HuH-7.5 (cell line): Measurements from ENCODE around the gene WWTR1.

Experiments
- DNase-seq: peaks from one replicate; pipeline ENCODE4 v3.0.0; 2011; ENCODE audit warnings: low spot score

WWTR1 gene

GRCh38 chr3:149623824-149624223 lies 34.0 kb downstream of the WWTR1 start:
- no peak for DNase-seq

DNA sequence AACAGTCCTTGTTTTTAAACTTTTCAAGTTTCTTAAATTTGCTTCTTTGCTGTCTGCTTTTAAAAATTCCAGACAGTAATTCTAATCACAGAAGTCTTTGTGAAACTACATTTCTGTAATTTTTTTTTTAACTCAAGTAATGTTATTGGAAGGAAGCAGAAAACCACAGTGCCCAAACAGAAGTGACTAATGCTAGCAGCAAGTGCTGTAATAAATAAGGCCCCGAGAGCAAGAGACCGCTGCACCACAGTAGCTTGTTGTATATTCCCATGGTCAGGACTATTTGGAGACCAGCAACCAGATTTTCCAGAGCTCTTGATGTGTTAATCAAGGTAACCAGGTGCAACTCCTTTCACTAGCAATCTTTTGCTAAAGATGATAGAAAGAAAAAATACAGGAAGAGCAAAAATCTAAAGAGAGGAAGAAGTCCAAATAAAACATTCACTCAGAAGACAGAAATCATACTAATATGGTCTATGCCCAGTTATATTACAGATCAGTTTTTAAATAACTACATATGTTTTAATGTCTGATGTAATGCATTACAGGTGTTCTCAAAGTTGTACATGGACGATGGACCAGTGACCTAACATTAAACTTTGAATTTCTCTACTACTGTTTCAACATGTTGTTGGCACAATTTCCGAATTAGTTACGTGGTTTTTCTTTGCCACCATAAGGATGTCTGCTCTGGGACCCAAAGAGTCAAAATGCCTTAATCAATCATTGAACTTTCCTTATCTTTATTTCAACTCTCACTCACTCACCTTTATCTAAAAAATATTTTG lies 36.4 kb downstream of the WWTR1 start:
- no peak for DNase-seq

GRCh38 chr3:149620291-149621020 lies 37.4 kb downstream of the WWTR1 start:
- no peak for DNase-seq

GRCh38 chr3:149619136-149619535 lies 38.7 kb downstream of the WWTR1 start:
- no peak for DNase-seq

DNA sequence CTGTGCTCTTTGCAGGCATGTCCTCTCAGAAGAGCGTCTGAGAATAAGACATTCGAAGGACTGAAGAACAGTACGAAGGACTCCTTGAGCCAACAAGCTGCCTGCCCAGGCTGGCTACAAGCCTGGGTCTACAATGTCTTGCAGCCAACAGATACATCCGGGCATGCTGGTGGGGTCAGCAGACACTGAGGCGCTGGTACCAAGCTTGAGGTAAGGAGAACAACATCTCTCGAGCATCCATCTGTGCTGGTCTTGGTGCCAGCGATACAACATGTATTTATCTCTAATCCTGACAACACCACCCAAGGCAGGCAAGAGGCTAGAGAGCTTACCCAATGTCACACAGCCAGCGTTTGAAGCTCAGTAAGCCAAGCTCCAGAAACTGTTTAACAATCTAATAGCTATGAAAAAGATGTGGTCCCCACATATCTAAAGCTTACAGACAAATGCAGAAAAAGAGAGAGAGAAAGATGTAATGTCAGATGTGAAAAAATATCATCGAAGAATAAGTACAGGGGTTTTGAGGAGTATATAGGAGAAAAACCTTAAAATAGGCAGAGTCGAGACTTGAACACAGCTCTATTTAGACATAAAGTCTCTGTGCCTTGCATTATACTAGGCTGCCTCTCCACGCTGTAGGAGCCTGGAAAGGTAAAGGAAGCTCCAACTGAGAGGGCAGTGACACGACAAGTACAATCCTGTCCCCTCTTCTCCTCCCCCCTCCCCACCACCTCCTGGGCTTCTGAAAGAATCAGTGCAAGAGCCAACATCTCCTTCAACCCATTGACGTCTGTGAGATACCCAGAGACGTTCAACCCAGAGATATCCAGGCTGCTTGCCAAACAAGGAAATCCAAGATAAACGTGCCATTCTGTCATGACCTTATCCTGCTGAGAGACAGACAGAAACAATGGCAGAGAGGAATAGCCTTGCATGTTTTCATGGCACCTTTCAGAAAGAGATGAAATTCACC lies 39.4 kb downstream of the WWTR1 start:
- DNase-seq: no peak

DNA sequence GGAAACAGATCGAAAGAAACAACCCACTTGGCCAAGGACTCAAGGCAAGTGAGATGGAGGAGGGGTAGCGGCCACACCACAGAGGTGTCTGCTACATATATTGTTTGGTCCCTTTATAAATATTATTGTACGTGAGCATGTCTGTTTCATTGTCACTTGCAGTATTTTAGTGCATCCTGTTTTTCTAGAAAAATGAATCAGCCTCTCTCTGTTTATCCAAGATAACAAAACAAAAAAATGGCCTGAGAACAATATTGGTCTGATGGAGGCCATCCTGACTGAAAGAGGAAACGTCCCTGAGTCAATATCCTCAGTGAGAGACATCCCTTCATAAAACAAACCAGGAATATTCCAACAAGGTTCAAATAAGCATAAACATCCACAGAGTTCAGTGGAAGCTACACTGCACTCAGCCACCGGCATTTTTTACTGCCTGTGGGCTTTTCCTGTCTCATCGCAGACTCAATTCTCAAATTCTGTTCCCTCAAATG lies 42.0 kb downstream of the WWTR1 start:
- no peak for DNase-seq

DNA sequence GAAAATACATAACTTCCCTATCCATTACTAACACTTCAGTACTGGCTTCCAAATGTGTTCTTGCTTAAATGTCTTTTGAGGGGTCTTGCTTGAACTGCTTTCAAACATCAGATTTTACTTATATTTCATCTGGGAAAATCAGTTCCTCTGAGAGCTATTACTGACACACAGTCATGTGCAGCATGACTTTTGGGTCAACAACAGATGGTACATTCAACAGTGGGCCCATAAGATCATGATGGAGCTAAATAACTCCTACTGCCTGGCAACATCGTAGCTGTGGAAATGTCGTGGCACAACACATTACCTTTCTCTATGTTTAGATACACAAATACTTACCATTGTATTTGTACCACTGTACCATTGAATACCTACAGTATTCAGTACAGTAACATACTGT lies 43.8 kb downstream of the WWTR1 start:
- DNase-seq: no peak

- no peak for DNase-seq
These were observed 45.4 kb downstream of the WWTR1 start for GRCh38 chr3:149612456-149612855.

- no peak for DNase-seq
These were observed 46.7 kb downstream of the WWTR1 start for GRCh38 chr3:149611149-149611548.

- no peak for DNase-seq
These were observed 47.3 kb downstream of the WWTR1 start for GRCh38 chr3:149610351-149611105.

- DNase-seq: no peak
These were observed 48.2 kb downstream of the WWTR1 start for GRCh38 chr3:149609595-149609994.

- no peak for DNase-seq
These were observed 48.8 kb downstream of the WWTR1 start for GRCh38 chr3:149608987-149609386.

GRCh38 chr3:149605902-149606301 lies 51.9 kb downstream of the WWTR1 start:
- no peak for DNase-seq

DNA sequence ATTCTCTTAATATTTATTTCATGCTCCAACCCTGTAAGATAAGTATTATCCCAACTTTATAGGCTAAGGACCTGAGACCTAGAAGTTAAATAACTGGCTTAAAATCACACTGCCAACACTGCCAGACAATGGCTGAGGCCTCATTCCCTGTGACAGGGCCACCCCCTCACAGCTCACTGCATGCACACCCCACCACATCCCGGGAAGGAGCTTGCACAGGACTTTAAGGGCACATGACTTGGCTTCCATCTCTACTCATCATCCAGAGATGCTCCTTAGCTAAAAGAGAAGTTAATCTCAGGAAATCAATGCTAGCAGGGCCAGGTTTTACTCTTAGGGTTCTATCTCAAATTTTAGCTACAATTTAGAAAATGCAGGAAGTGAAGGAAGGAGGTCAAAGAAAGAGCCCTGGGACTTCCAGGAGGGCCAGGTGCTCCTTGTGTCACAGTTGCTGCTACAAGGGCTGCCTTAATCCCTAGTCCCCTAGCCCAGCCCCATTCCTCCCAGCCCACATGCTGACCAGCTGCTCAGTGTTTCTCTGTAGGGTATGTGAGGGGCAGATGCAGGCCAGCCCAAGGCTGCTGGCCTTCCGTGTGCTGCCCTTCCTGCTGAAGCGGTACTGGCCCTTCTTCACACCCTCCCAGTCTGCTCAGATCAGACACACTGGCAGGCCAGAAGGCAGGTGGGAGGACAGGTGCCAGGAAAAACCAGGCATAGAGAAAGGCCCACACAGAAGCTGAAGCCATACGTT lies 53.5 kb downstream of the WWTR1 start:
- no peak for DNase-seq

- DNase-seq: no peak
These were observed 54.4 kb downstream of the WWTR1 start for GRCh38 chr3:149603126-149604074.

DNA sequence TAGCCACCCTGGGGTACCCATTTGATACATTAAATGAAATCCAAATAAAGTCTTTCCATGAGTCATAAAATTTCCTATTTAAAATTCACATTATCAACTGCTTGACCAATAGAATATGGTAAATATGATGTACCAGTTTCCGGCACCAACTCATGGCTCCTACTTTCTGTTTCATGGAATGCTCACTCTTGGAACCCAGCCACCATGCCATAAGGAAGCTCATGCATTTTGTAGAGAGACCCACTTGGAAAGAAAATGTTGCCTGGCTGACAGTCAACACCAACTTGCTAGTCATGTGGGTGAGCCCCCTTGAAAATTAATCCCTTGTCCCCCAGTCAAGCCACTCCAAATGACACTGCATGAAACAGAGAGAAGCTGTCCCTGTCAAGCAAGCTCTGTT lies 57.2 kb downstream of the WWTR1 start:
- no peak for DNase-seq

DNA sequence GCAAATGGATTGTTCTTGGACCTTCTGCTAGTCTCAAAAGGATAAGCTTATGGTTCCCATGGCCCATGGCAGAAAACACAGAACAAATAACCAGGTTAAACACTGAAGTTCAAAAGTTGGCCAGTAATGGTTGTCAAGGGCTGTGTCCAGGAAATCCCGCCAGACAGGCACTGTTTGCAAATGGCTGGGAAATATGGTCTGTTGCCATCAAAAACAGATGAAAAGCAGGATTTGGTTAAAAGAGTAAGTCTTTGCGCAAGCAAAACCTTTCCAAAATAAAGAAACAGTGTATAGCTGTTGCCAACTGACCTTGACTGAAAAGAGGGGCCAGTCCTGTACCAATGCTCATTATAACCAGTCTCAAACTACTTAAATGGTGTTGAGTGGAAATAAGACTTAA lies 58.6 kb downstream of the WWTR1 start:
- no peak for DNase-seq

DNA sequence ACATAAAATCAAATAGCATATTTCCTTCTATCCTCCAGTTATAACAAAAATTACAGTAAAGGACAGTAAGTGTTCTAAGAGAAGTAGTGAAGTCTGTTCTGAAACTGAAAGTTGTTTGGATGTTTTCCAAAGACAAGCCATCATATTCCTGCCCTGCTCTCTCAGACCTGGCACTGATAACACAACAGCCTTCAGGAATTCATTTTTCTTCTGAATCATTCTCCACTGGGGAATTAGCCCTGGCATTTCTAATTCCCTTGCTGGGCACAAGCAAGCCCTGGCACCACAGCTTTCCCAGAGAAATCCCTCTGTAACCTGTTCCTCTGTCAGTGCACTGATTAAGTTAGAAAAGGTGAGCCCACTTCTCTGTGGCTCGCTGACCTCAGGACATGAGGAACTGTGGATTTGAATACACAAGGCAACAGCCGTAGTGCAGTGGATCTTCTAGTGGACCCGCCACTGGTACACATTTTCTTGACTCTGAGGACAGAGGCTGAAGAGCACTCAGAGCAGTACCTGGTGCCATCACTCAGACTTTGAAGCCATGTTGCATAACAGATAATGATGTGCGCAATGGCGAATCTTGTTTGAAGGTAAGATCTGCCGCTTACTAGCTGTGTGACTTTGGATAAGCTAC lies 61.6 kb downstream of the WWTR1 start:
- no peak for DNase-seq
